Stimulated activated CD4-positive, alpha-beta T cell treated with anti-CD3 and anti-CD28 coated beads, Interleukin-4, amount 100 ng/mL, for 4 hours (primary cell): Measurements from ENCODE around the gene ZNF571.

ENCODE experiments used
- DNase-seq, 2 experiments: peaks; one replicate each; pipeline ENCODE4 v3.0.0-alpha.2; 2020

Gene ZNF571

GRCh38 chr19:37594304-37594981 lies at the start of gene ZNF571, which contains the start of gene ZNF540:
ZNF571 (minus strand) TSS chr19:37594792; CDS start chr19:37586676, 8,116 bp downstream.
ZNF540 (plus strand) TSS chr19:37594876; CDS start chr19:37598448, 3,572 bp downstream.
- peak; percentile 88 to 94 for DNase-seq

- DNase-seq = no peak
Measured at GRCh38 chr19:37635076-37636056, 40.8 kb upstream of the ZNF571 start.

GRCh38 chr19:37594982-37595382 lies 390 bp upstream of the ZNF571 start:
- peak; percentile 39 to 55 for DNase-seq

GRCh38 chr19:37593996-37594303 lies 642 bp downstream of the ZNF571 start:
- DNase-seq = no peak

- DNase-seq = no peak
Measured at GRCh38 chr19:37583340-37583739, 11.3 kb downstream of the ZNF571 start.

GRCh38 chr19:37572203-37572602 lies 22.4 kb downstream of the ZNF571 start:
- DNase-seq = no peak

GRCh38 chr19:37565370-37565669 lies 29.3 kb downstream of the ZNF571 start:
- DNase-seq = no peak

GRCh38 chr19:37564624-37565369 lies 29.8 kb downstream of the ZNF571 start:
- no peak for DNase-seq

- DNase-seq = no peak
Measured at GRCh38 chr19:37563518-37563917, 31.1 kb downstream of the ZNF571 start.

GRCh38 chr19:37551129-37551993 lies 43.2 kb downstream of the ZNF571 start:
- peak; percentile 32 to 40 for DNase-seq

GRCh38 chr19:37537391-37537947 lies 57.1 kb downstream of the ZNF571 start:
- no peak for DNase-seq

GRCh38 chr19:37519890-37520289 lies 74.7 kb downstream of the ZNF571 start:
- no peak for DNase-seq
